H1 (cell line): Measurements from ENCODE around the gene EPHA4. TPM values are rescaled to one million over a fixed set of nuclear protein-coding genes. Genes with fewer than 3 reads are reported as not detected.

Source experiments
- CTCF ChIA-PET: fragments of 300-600 bp; sonication (Branson Sonifier 250); formaldehyde crosslinking; loops from one replicate; lab custom pipeline; 2021; ENCODE audit not compliant: partially characterized antibody; lab: Charles Lee
- POLR2A ChIA-PET: fragments of 300-600 bp; sonication (Branson Sonifier 250); formaldehyde crosslinking; loops from one replicate; lab custom pipeline; 2021; ENCODE audit warnings: inconsistent platforms; ENCODE audit not compliant: partially characterized antibody; lab: Charles Lee
- DNase-seq, 2 experiments: peaks; one replicate each; pipeline versions ENCODE4 v3.0.0 to v3.0.0-alpha.2; 2010 to 2022; ENCODE audit warnings: low spot score in 2 of 2, low read depth in 1 of 2, mixed read lengths in 1 of 2
- FAIRE-seq: peaks from 2 replicates; lab custom pipeline; 2011; peaks lifted over from hg19 to GRCh38; lab: Jason Lieb, UNC
- H2AFZ ChIP-seq: 2 replicates; pipeline ENCODE4 v1.8.1; 2012; ENCODE audit warnings: low read length, inconsistent platforms
- H2AK5ac ChIP-seq: 2 replicates; pipeline ENCODE4 v1.6.1; 2013; ENCODE audit warnings: low read depth, low read length
- H2BK120ac ChIP-seq: replicated peaks from 2 replicates; pipeline ENCODE3; 2013; ENCODE audit warnings: low read depth, low read length, inconsistent platforms
- H2BK12ac ChIP-seq: 2 replicates; pipeline ENCODE4 v1.6.1; 2013; ENCODE audit warnings: low read depth, low read length
- H2BK15ac ChIP-seq: 2 replicates; pipeline ENCODE4 v1.6.1; 2013; ENCODE audit warnings: low read length
- H2BK20ac ChIP-seq: 2 replicates; pipeline ENCODE4 v1.6.1; 2013; ENCODE audit warnings: low read length
- H2BK5ac ChIP-seq: 2 replicates; pipeline ENCODE4 v1.6.1; 2013; ENCODE audit warnings: low read depth, low read length
- H3K14ac ChIP-seq: 2 replicates; pipeline ENCODE4 v1.6.1; 2013; ENCODE audit warnings: inconsistent platforms; ENCODE audit not compliant: insufficient read length
- H3K18ac ChIP-seq: 2 replicates; pipeline ENCODE4 v1.6.1; 2013; ENCODE audit warnings: low read length; ENCODE audit errors: extremely low read depth
- H3K23ac ChIP-seq: 2 replicates; pipeline ENCODE4 v1.6.1; 2013; ENCODE audit warnings: inconsistent platforms; ENCODE audit not compliant: insufficient read length
- H3K23me2 ChIP-seq: 2 replicates; pipeline ENCODE4 v1.6.1; 2013; ENCODE audit warnings: low read depth, low read length
- H3K27ac ChIP-seq: 2 replicates; pipeline ENCODE4 v1.6.1; 2011; ENCODE audit warnings: low read depth, low read length, inconsistent platforms
- H3K27me3 ChIP-seq, 4 experiments: replicated peaks in 1 of 4; 1 replicate in 1 of 4; 2 replicates in 3 of 4; pipeline versions ENCODE4 v1.6.1 to v1.8.1; 2011 to 2013; ENCODE audit warnings: low read length in 3 of 4, mild to moderate bottlenecking in 3 of 4, inconsistent platforms in 2 of 4, mixed read lengths in 2 of 4, moderate library complexity in 1 of 4; ENCODE audit not compliant: control insufficient read depth in 3 of 4, insufficient read depth in 3 of 4; ENCODE audit errors: extremely low read depth in 1 of 4
- H3K36me3 ChIP-seq, 4 experiments: 2 replicates each; pipeline versions ENCODE4 v1.6.1 to v1.8.1; 2011 to 2013; ENCODE audit warnings: mild to moderate bottlenecking in 4 of 4, low read length in 3 of 4, moderate library complexity in 2 of 4, control low read depth in 1 of 4, inconsistent platforms in 1 of 4; ENCODE audit not compliant: insufficient read depth in 4 of 4, control insufficient read depth in 2 of 4
- H3K4ac ChIP-seq: replicated peaks from 2 replicates; pipeline ENCODE3; 2013; ENCODE audit warnings: low read length, low read depth, mixed read lengths, inconsistent platforms; ENCODE audit not compliant: insufficient read length
- H3K4me1 ChIP-seq, 4 experiments: replicated peaks in 1 of 4; 1 replicate in 1 of 4; 2 replicates in 3 of 4; pipeline versions ENCODE4 v1.6.1 to v1.8.1; 2011 to 2013; ENCODE audit warnings: low read length in 3 of 4, inconsistent platforms in 2 of 4, mixed read lengths in 1 of 4; ENCODE audit not compliant: insufficient read depth in 4 of 4, control insufficient read depth in 3 of 4
- H3K4me2 ChIP-seq, 2 experiments: 2 replicates each; pipeline versions ENCODE4 v1.6.1 to v1.8.1; 2011 to 2013; ENCODE audit warnings: low read depth in 2 of 2, low read length in 2 of 2, control low read depth in 1 of 2, inconsistent platforms in 1 of 2, mild to moderate bottlenecking in 1 of 2; ENCODE audit not compliant: insufficient read depth in 1 of 2
- H3K4me3 ChIP-seq, 4 experiments: fragments of 200-600, 300-600 bp in 1 of 4; sonication (generic), shearing (Covaris generic), sonication (Bioruptor Twin) in 1 of 4; 2 replicates each; pipeline versions ENCODE4 v1.5.1 to v1.8.1; 2011 to 2016; ENCODE audit warnings: low read length in 4 of 4, low read depth in 3 of 4, control low read depth in 2 of 4, inconsistent platforms in 2 of 4, mild to moderate bottlenecking in 2 of 4, mixed read lengths in 1 of 4, moderate library complexity in 1 of 4; ENCODE audit not compliant: insufficient read depth in 2 of 4; ENCODE audit errors: extremely low read depth in 1 of 4
- H3K56ac ChIP-seq: replicated peaks from 2 replicates; pipeline ENCODE3; 2013; ENCODE audit warnings: low read depth, mild to moderate bottlenecking, mixed read lengths, low read length, inconsistent platforms; ENCODE audit not compliant: insufficient read length
- H3K79me1 ChIP-seq: 2 replicates; pipeline ENCODE4 v1.6.1; 2013; ENCODE audit warnings: low read depth, low read length, control low read depth
- H3K79me2 ChIP-seq, 2 experiments: 2 replicates each; pipeline versions ENCODE4 v1.6.1 to v1.8.1; 2012 to 2013; ENCODE audit warnings: low read length in 2 of 2, mild to moderate bottlenecking in 2 of 2, inconsistent platforms in 1 of 2; ENCODE audit not compliant: insufficient read depth in 2 of 2, control insufficient read depth in 1 of 2
- H3K9ac ChIP-seq, 4 experiments: replicated peaks in 1 of 4; 1 replicate in 1 of 4; 2 replicates in 3 of 4; pipeline versions ENCODE4 v1.6.1 to v1.8.1; 2011 to 2013; ENCODE audit warnings: low read depth in 3 of 4, low read length in 3 of 4, control low read depth in 2 of 4, mild to moderate bottlenecking in 2 of 4, moderate library complexity in 2 of 4, inconsistent platforms in 1 of 4; ENCODE audit errors: extremely low read depth in 1 of 4
- H3K9me3 ChIP-seq, 2 experiments: 2 replicates each; pipeline versions ENCODE4 v1.6.1 to v1.8.1; 2012 to 2013; ENCODE audit warnings: mild to moderate bottlenecking in 2 of 2, moderate library complexity in 2 of 2, control low read depth in 1 of 2, inconsistent platforms in 1 of 2, low read depth in 1 of 2, low read length in 1 of 2, mixed read lengths in 1 of 2; ENCODE audit not compliant: insufficient read depth in 2 of 2
- H4K20me1 ChIP-seq, 2 experiments: replicated peaks in 1 of 2; 2 replicates each; pipeline versions ENCODE3 to v1.8.1; 2011 to 2013; ENCODE audit warnings: inconsistent platforms in 2 of 2, low read length in 2 of 2, mild to moderate bottlenecking in 1 of 2; ENCODE audit not compliant: insufficient read depth in 2 of 2, control insufficient read depth in 1 of 2
- H4K5ac ChIP-seq: 2 replicates; pipeline ENCODE4 v1.6.1; 2013; ENCODE audit warnings: low read length, low read depth, mixed read lengths, inconsistent platforms; ENCODE audit not compliant: insufficient read length
- H4K8ac ChIP-seq: 2 replicates; pipeline ENCODE4 v1.8.0; 2013; ENCODE audit warnings: mild to moderate bottlenecking, moderate library complexity, low read length, inconsistent platforms; ENCODE audit not compliant: insufficient read depth; ENCODE audit errors: extremely low read depth
- H4K91ac ChIP-seq: replicated peaks from 2 replicates; pipeline ENCODE3; 2013; ENCODE audit warnings: low read length, mixed read lengths, inconsistent platforms; ENCODE audit not compliant: insufficient read length
- CHD1 ChIP-seq: IDR thresholded peaks from 2 replicates; pipeline ENCODE4 v1.6.1; 2012; ENCODE audit warnings: low read depth, low read length, improper control_type of control experiment
- EGR1 ChIP-seq: IDR thresholded peaks from 2 replicates; pipeline ENCODE4 v1.6.1; 2011; ENCODE audit warnings: low read depth, low read length, borderline replicate concordance
- EP300 ChIP-seq, 2 experiments: IDR thresholded peaks; 1 replicate in 1 of 2; 2 replicates in 1 of 2; pipeline ENCODE4 v1.6.1; 2011 to 2012; ENCODE audit warnings: low read depth in 2 of 2, low read length in 2 of 2, mild to moderate bottlenecking in 2 of 2, borderline replicate concordance in 1 of 2, inconsistent platforms in 1 of 2, moderate library complexity in 1 of 2
- MAFK ChIP-seq: IDR thresholded peaks from 2 replicates; pipeline ENCODE4 v1.6.1; 2012; ENCODE audit warnings: low read depth, mild to moderate bottlenecking, improper control_type of control experiment, low read length
- SIX5 ChIP-seq: IDR thresholded peaks from 2 replicates; pipeline ENCODE4 v1.6.1; 2011; ENCODE audit warnings: mild to moderate bottlenecking, low read depth, low read length
- YY1 ChIP-seq: IDR thresholded peaks from 2 replicates; pipeline ENCODE4 v1.6.1; 2011; ENCODE audit warnings: low read depth, mild to moderate bottlenecking, low read length
- WGBS, 2 experiments: shearing (Covaris generic) in 1 of 2; methylation state at CpG; one replicate each; pipeline versions ENCODE4 v1.1.6 to v1.1.7; 2013 to 2015; ENCODE audit warnings: low lambda C conversion rate in 2 of 2, mixed read lengths in 2 of 2, inconsistent platforms in 1 of 2, low coverage in 1 of 2, missing lambda C conversion rate in 1 of 2; ENCODE audit not compliant: insufficient replicate concordance in 2 of 2, insufficient coverage in 1 of 2, insufficient read length in 1 of 2; ENCODE audit errors: extremely low coverage in 1 of 2, missing lambda C conversion rate in 1 of 2; 5-methylcytosine and 5-hydroxymethylcytosine counted together
- polyA plus RNA-seq, 7 experiments: library from polyadenylated mRNA; depleted of rRNA in 3 of 7; stranded (reverse) in 5 of 7; unstranded in 2 of 7; fragments of >200 nt in 5 of 7; fragments of 200-250 nt in 2 of 7; gene quantifications; 1 replicate in 5 of 7; 2 replicates in 1 of 7; 4 replicates in 1 of 7; pipeline versions ENCODE4 v1.2.1 to v1.2.3, GENCODE V29; 2011 to 2013; ENCODE audit warnings: missing spikeins in 2 of 7, mixed read lengths in 2 of 7
- total RNA-seq: library from RNA; stranded (reverse); fragmentation: NEBNext Ultra II Directional; extraction: Animal tissue kit (Norgen Biotek cat#: 25700); gene quantifications from 2 replicates; pipeline ENCODE4 v1.2.1, GENCODE V29; 2021
- TF ChIP-seq, protein P1 (sequence below): IDR thresholded peaks from 2 replicates; pipeline ENCODE4 v1.6.1; 2012; ENCODE audit warnings: inconsistent platforms
- TF ChIP-seq, protein P2 (sequence below), 3 experiments: IDR thresholded peaks; 1 replicate in 2 of 3; 2 replicates in 1 of 3; pipeline versions ENCODE4 v1.5.1 to v1.6.1; 2011; ENCODE audit warnings: low read length in 3 of 3, mild to moderate bottlenecking in 3 of 3, inconsistent platforms in 2 of 3, low read depth in 1 of 3, moderate library complexity in 1 of 3; ENCODE audit not compliant: insufficient read depth in 1 of 3; ENCODE audit errors: control extremely low read depth in 1 of 3

Gene EPHA4
- total and polyA plus RNA-seq, 2 of the 8 experiments (the other 6 are each of a cell fraction or from before 2014, with no cell fraction given) = 4.3 to 5.7 TPM

DNA sequence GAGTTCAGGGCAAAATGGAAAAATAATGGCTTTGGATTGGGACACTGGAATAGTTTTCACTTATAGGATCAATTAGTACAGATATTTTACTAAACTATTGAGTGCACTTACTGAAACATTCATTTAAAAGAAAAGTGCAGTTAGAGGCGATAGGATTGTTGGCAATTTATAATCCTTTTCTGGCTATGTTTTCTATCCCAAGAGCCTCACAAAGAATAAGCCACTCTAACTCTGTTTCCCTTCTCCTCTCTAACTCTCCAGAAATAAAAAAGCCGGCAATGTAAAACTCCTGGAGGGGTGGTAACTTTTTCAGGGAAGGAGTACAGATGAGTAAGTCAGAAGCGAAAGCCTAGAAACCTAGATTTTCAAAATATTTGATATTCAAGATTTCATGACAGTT lies 91.3 kb downstream of the EPHA4 start:
- H3K9me3 ChIP-seq = no peaks in the 10 kb centered on the region
- H4K5ac ChIP-seq = no peak overlapping the region
- H4K20me1 ChIP-seq = no peaks in the 10 kb centered on the region
- no peak overlapping the region for H4K91ac ChIP-seq
- H3K79me1 ChIP-seq = no peaks in the 10 kb centered on the region
- H3K23me2 ChIP-seq = no peaks in the 10 kb centered on the region
- no peak overlapping the region for H2BK12ac ChIP-seq
- H3K4me3 ChIP-seq = no peak overlapping the region
- no peak overlapping the region for H3K27ac ChIP-seq
- no peaks in the 10 kb centered on the region for H3K27me3 ChIP-seq
- TF ChIP-seq, protein P1, sequence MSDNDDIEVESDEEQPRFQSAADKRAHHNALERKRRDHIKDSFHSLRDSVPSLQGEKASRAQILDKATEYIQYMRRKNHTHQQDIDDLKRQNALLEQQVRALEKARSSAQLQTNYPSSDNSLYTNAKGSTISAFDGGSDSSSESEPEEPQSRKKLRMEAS = no peak
- TF ChIP-seq EGR1 (no peak), MAFK (no peak), YY1 (no peak), EP300 (IDR thresholded peaks at IDR 0.05; ENCODE audit: borderline replicate concordance in 1 of 2, low read depth in 2 of 2, low read length in 2 of 2) (no peak), CHD1 (no peak), SIX5 (no peak)
- TF ChIP-seq, protein P2, sequence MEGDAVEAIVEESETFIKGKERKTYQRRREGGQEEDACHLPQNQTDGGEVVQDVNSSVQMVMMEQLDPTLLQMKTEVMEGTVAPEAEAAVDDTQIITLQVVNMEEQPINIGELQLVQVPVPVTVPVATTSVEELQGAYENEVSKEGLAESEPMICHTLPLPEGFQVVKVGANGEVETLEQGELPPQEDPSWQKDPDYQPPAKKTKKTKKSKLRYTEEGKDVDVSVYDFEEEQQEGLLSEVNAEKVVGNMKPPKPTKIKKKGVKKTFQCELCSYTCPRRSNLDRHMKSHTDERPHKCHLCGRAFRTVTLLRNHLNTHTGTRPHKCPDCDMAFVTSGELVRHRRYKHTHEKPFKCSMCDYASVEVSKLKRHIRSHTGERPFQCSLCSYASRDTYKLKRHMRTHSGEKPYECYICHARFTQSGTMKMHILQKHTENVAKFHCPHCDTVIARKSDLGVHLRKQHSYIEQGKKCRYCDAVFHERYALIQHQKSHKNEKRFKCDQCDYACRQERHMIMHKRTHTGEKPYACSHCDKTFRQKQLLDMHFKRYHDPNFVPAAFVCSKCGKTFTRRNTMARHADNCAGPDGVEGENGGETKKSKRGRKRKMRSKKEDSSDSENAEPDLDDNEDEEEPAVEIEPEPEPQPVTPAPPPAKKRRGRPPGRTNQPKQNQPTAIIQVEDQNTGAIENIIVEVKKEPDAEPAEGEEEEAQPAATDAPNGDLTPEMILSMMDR (IDR thresholded peaks at IDR 0.05; ENCODE audit: control extremely low read depth in 1 of 3, insufficient read depth in 1 of 3, low read depth in 1 of 3, low read length in 3 of 3) = no peak
- DNase-seq (no peak), FAIRE-seq (no peak)
- H2BK5ac ChIP-seq = no peak overlapping the region
- H3K4me1 ChIP-seq = peaks cover 0 to 7% (median 1%) of the 10 kb centered on the region in 4 experiments; a peak in 2 of 7 replicates
- H3K56ac ChIP-seq = no peak overlapping the region
- no peak overlapping the region for H2BK15ac ChIP-seq
- no peak overlapping the region for H3K18ac ChIP-seq
- no peak overlapping the region for H2BK120ac ChIP-seq
- H3K79me2 ChIP-seq = no peaks in the 10 kb centered on the region
- no peak overlapping the region for H3K4me2 ChIP-seq
- no peak overlapping the region for H3K4ac ChIP-seq
- no peak overlapping the region for H2AFZ ChIP-seq
- ChIA-PET CTCF (interaction anchor here (1.0 kb wide), 1 partner anchor 13 kb away, joined by 5 read pairs; no protein-coding TSS in a partner anchor), POLR2A (no interaction called here)
- H3K23ac ChIP-seq = no peak overlapping the region
- no peak overlapping the region for H2BK20ac ChIP-seq
- H3K14ac ChIP-seq = no peak overlapping the region
- no peak overlapping the region for H4K8ac ChIP-seq
- H3K9ac ChIP-seq = no peak overlapping the region
- H3K36me3 ChIP-seq = no peaks in the 10 kb centered on the region; a peak in 1 of 8 replicates
- no peak overlapping the region for H2AK5ac ChIP-seq
- 94% methylated on average over 3 of the region's 3 CpGs; no CpG with 5 or more reads in 1 of the 2 experiments for WGBS, 2 experiments
